HFFc6 (cell line): ENCODE data around the gene HS6ST2. TPM values are rescaled to one million over a fixed set of nuclear protein-coding genes. Genes with fewer than 3 reads are reported as not detected.

ENCODE experiments used
- DNase-seq: peaks from one replicate; pipeline ENCODE4 v3.0.0-alpha.2; 2018
- H3K27ac Mint-ChIP-seq: 2 replicates; pipeline ENCODE4 v1.8.0; 2020; ENCODE audit warnings: mild to moderate bottlenecking, mixed read lengths
- H3K27me3 Mint-ChIP-seq: 2 replicates; pipeline ENCODE4 v1.8.0; 2021; ENCODE audit warnings: mild to moderate bottlenecking, moderate library complexity, mixed read lengths; ENCODE audit not compliant: insufficient read depth
- H3K36me3 Mint-ChIP-seq: 2 replicates; pipeline ENCODE4 v1.8.0; 2021; ENCODE audit warnings: low read depth, mixed read lengths
- H3K4me1 Mint-ChIP-seq: 2 replicates; pipeline ENCODE4 v1.8.0; 2020; ENCODE audit warnings: low read depth, mixed read lengths
- H3K4me3 Mint-ChIP-seq: 2 replicates; pipeline ENCODE4 v1.8.0; 2020; ENCODE audit warnings: mild to moderate bottlenecking, moderate library complexity, mixed read lengths
- H3K9me3 Mint-ChIP-seq: 2 replicates; pipeline ENCODE4 v1.8.0; 2020; ENCODE audit warnings: mild to moderate bottlenecking, mixed read lengths
- total RNA-seq, 6 experiments: library from RNA; stranded (reverse); fragmentation: NEBNext Ultra II Directional; extraction: Animal tissue kit (Norgen Biotek cat#: 25700); gene quantifications; 2 replicates in 1 of 6; 3 replicates in 5 of 6; pipeline ENCODE4 v1.2.3, GENCODE V29; 2021
- TF ChIP-seq, protein P1 (sequence below): fragments of 200-600 bp; sonication (generic); IDR thresholded peaks from 2 replicates; pipeline ENCODE4 v1.5.0; 2021; ENCODE audit warnings: antibody characterized with exemption, mild to moderate bottlenecking

HS6ST2 gene
- total RNA-seq, 6 experiments from 2014 or later, result not detected

DNA sequence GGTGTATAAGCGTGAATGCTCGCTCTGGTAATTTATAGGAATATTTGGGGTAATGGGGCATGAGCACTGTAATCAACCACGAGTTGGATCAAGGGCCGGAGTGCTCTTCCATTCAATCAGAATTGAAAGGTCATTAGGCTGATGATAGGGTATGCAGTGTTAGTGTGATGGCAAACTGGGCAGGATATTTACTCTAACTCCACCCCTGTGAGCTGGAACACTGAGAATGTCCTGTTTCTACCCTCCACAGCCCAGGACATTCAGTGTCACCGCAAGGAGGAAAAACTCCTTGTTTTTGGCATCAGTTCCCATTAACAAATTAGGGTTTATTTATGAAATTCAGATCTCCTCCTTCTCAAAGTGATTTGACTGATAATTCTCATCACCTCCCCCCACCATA is 137.8 kb downstream of the HS6ST2 start:
- DNase-seq, result no peak
- Mint-ChIP-seq H3K27me3 (no peaks in the 10 kb centered on the region), H3K9me3 (no peaks in the 10 kb centered on the region), H3K4me3 (no peak overlapping the region), H3K27ac (no peak overlapping the region), H3K36me3 (no peaks in the 10 kb centered on the region), H3K4me1 (no peaks in the 10 kb centered on the region)
- TF ChIP-seq, protein P1, sequence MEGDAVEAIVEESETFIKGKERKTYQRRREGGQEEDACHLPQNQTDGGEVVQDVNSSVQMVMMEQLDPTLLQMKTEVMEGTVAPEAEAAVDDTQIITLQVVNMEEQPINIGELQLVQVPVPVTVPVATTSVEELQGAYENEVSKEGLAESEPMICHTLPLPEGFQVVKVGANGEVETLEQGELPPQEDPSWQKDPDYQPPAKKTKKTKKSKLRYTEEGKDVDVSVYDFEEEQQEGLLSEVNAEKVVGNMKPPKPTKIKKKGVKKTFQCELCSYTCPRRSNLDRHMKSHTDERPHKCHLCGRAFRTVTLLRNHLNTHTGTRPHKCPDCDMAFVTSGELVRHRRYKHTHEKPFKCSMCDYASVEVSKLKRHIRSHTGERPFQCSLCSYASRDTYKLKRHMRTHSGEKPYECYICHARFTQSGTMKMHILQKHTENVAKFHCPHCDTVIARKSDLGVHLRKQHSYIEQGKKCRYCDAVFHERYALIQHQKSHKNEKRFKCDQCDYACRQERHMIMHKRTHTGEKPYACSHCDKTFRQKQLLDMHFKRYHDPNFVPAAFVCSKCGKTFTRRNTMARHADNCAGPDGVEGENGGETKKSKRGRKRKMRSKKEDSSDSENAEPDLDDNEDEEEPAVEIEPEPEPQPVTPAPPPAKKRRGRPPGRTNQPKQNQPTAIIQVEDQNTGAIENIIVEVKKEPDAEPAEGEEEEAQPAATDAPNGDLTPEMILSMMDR, result no peak

DNA sequence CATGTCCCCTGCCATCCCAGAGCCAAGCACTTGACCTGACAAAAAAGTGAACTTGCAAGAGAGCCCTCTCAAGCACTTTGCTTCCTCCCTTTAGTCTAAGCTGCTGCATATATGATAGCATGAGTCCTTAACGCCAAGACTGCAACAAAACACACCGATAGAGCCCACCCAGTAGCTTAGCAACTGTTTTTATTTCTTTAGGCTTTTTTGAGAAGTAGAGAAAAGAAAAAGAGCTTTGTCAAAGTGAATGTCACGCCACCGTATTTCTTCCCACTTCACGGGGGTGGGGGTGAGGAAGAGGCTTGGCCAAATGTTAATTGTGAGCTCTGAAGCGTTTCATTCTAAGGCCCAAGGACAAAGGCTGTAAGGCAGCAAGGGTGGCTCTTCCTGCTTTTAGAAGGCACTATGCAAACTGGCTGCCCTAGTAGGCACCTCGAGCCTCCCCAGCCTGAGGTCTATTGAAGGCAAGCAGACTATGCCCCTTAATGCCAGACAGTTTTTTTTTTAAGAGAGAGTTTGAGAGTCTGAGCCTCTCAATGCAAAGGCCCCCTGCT is 138.6 kb downstream of the HS6ST2 start:
- no peaks in the 10 kb centered on the region for H3K27me3 Mint-ChIP-seq
- no peak overlapping the region for H3K27ac Mint-ChIP-seq
- H3K36me3 Mint-ChIP-seq, result no peaks in the 10 kb centered on the region
- no peak overlapping the region for H3K4me3 Mint-ChIP-seq
- TF ChIP-seq, protein P1, result no peak
- DNase-seq, result no peak
- no peaks in the 10 kb centered on the region for H3K4me1 Mint-ChIP-seq
- no peaks in the 10 kb centered on the region for H3K9me3 Mint-ChIP-seq

DNA sequence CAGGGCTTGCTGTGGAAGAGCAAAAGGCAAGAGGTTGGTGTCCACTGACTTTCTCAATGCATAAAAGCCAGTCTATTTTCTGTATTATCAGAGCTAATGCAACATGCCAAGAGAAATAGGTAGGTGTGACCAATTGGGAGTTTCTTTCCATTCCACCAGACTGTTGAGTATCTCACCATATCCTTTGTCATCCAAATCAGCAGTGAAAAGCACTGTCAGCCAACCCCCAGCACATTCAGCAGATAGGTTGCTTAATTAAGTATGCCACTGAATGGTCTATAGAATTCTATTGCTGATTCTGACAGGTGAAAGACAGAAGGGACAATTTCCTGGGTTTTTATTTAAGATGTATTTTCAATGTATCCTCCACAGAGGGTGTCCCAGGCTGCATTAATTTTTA is 139.8 kb downstream of the HS6ST2 start:
- H3K9me3 Mint-ChIP-seq, result no peaks in the 10 kb centered on the region; the same call in 1 of the 2 replicates
- no peaks in the 10 kb centered on the region for H3K27me3 Mint-ChIP-seq

DNA sequence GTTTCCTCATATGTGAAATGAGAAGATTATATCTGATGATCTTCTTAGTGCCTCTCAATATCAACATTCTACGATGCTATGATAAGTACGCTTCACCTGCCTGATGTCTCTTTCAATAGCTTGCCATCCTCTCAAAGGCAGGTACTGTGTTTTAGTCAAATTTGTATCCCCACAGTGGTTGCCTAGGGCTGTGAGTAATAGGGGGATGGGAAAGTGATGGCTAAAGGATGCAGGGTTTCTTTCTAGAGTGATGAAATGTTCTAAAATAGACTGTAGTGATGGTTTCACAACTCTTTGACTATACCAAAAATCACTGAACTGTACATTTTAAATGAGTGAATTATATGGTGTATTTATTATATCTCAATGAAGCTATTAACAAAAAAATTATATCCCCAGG is 142.8 kb downstream of the HS6ST2 start:
- no peaks in the 10 kb centered on the region; the same call in 1 of the 2 replicates for H3K9me3 Mint-ChIP-seq
- TF ChIP-seq, protein P1, result no peak
- DNase-seq, result no peak
- H3K36me3 Mint-ChIP-seq, result no peaks in the 10 kb centered on the region
- H3K27me3 Mint-ChIP-seq, result no peaks in the 10 kb centered on the region; the same call in 1 of the 2 replicates
- H3K4me1 Mint-ChIP-seq, result no peaks in the 10 kb centered on the region
- H3K4me3 Mint-ChIP-seq, result no peak overlapping the region
- no peak overlapping the region for H3K27ac Mint-ChIP-seq

More for the DNA sequence above, 139.8 kb downstream of the HS6ST2 start:
- no peaks in the 10 kb centered on the region for H3K4me1 Mint-ChIP-seq
- no peak overlapping the region for H3K27ac Mint-ChIP-seq
- DNase-seq, result no peak
- no peak overlapping the region for H3K4me3 Mint-ChIP-seq
- H3K36me3 Mint-ChIP-seq, result no peaks in the 10 kb centered on the region
- TF ChIP-seq, protein P1, result no peak

DNA sequence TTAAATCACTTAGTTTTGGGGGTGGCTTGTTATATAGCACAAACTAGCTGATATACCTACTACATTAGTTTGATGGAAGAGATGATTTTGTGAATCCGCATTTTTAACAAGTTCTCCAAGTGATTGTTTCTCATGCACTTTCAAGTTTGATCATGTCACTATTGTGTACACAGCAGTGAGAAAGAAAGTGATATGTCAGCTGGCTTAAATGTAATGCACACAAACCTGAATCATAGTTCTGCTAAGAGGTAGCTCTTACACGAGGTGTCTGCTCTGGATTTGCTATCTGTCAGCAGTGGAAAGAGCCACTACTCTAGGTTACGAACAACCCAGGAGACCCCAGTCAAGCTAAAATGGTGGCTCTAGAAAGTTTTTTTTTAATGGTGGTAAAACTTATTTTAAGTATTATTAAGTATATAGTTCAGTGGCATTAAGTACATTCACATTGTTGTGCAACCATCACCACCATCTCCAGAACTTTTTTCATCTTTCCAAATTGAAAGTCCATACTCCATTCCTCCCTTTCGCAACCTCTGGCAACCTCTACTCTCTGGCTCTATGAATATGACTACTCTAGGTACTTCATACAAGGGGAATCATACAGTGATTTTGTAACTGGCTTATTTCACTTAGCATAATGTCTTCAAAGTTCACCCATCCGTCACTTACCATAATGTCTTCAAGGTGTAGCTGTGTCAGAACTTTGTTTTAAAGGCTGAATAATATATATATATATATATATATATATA is 147.3 kb downstream of the HS6ST2 start:
- H3K9me3 Mint-ChIP-seq, result no peaks in the 10 kb centered on the region; the same call in 1 of the 2 replicates
- no peak for DNase-seq

More for the DNA sequence above, 147.3 kb downstream of the HS6ST2 start:
- Mint-ChIP-seq H3K27me3 (no peaks in the 10 kb centered on the region; the same call in 1 of the 2 replicates), H3K36me3 (no peaks in the 10 kb centered on the region), H3K4me3 (no peak overlapping the region), H3K27ac (no peak overlapping the region), H3K4me1 (no peaks in the 10 kb centered on the region)
- TF ChIP-seq, protein P1, result no peak
